SKM-1 treated with dmso at 0.1 percent for 144 hours (cell line): Measurements from ENCODE around the gene DUSP19.
"Not testable (repeated sequence)": the region's sequence is repeated elsewhere in the genome, so short reads cannot be mapped to it uniquely, and the experiment has no call there.

ENCODE experiments used
- DNase-seq: peaks from one replicate; lab custom pipeline; 2025; ENCODE audit not compliant: unreplicated experiment; lab: John Stamatoyannopoulos, UW

Gene DUSP19

GRCh38 chr2:183078464-183079138 is at the start of gene DUSP19:
Gene DUSP19 (plus strand): TSS chr2:183078747. CDS start chr2:183078934, 187 bp downstream.
- DNase-seq = peak; percentile 80

- no peak for DNase-seq
Measured at GRCh38 chr2:183029219-183029618, 49.3 kb upstream of the DUSP19 start.

- no peak for DNase-seq
Measured at GRCh38 chr2:183031911-183032794, 46.4 kb upstream of the DUSP19 start.

- no peak for DNase-seq
Measured at GRCh38 chr2:183033951-183034350, 44.6 kb upstream of the DUSP19 start.

GRCh38 chr2:183034806-183035205 is 43.7 kb upstream of the DUSP19 start:
- DNase-seq = no peak

GRCh38 chr2:183035298-183035953 is 43.1 kb upstream of the DUSP19 start:
- no peak for DNase-seq

GRCh38 chr2:183035954-183036669 is 42.4 kb upstream of the DUSP19 start:
- peak; percentile 54 for DNase-seq

GRCh38 chr2:183037074-183037552 is 41.4 kb upstream of the DUSP19 start:
- no peak for DNase-seq

- no peak for DNase-seq
Measured at GRCh38 chr2:183037553-183038340, 40.8 kb upstream of the DUSP19 start.

GRCh38 chr2:183038341-183039300 is 39.9 kb upstream of the DUSP19 start, which contains the start of gene NCKAP1:
Gene NCKAP1 (minus strand): TSS chr2:183038457. CDS start chr2:183038099, 358 bp downstream.
- DNase-seq = no peak

- no peak for DNase-seq
Measured at GRCh38 chr2:183040604-183041003, 37.9 kb upstream of the DUSP19 start.

GRCh38 chr2:183043580-183043979 is 35.0 kb upstream of the DUSP19 start:
- not testable (repeated sequence) for DNase-seq

- not testable (repeated sequence) for DNase-seq
Measured at GRCh38 chr2:183047486-183048125, 30.9 kb upstream of the DUSP19 start.

- no peak for DNase-seq
Measured at GRCh38 chr2:183049420-183049819, 29.1 kb upstream of the DUSP19 start.

GRCh38 chr2:183057333-183057985 is 21.1 kb upstream of the DUSP19 start:
- no peak for DNase-seq

- DNase-seq = no peak
Measured at GRCh38 chr2:183059561-183059960, 19.0 kb upstream of the DUSP19 start.

GRCh38 chr2:183060571-183061231 is 17.8 kb upstream of the DUSP19 start:
- DNase-seq = no peak
